GM19351 (cell line): ENCODE results near the gene SYNM.

Source experiments
- ATAC-seq: cut with Tn5 transposase; IDR thresholded peaks from one replicate; pipeline ENCODE4 v1.9.1; 2021; ENCODE audit warnings: mild to moderate bottlenecking, moderate library complexity; ENCODE audit not compliant: unreplicated experiment

The SYNM gene

DNA sequence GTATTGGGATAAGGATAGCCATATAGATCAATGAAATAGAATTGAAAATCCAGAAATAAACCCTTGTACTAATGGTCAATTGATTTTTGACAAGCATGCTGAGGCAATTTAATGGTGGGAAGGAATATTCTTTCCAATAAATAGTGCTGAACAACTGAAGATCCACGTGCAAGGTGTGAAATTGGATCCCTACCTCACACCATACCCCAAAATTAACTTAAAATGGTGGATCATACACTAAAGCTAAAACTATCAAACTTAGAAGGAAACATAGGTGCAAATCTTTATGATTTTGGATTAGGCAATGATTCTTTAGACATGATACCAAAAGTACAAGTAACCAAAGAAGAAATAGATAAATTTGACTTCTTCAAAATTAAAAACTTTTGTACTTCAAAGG is 22.1 kb upstream of the SYNM start:
- ATAC-seq, result no peak

DNA sequence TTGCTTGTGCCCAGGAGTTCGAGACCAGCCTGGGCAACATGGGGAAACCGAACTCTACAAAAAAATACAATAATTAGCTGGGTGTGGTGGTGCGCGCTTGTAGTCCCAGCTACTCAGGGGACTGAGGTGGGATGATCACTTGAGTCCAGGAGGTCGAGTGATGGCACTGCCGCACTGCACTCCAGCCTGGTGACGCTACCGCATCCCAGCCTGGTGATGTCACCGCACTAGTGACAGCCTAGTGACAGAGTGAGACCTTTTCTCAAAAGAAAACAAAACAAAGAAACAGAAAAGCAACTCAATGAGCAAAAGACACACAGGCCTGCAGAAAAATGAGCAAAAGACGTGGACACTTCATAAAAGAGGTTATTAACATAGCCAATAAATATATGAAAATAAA is 19.9 kb upstream of the SYNM start:
- no peak for ATAC-seq

DNA sequence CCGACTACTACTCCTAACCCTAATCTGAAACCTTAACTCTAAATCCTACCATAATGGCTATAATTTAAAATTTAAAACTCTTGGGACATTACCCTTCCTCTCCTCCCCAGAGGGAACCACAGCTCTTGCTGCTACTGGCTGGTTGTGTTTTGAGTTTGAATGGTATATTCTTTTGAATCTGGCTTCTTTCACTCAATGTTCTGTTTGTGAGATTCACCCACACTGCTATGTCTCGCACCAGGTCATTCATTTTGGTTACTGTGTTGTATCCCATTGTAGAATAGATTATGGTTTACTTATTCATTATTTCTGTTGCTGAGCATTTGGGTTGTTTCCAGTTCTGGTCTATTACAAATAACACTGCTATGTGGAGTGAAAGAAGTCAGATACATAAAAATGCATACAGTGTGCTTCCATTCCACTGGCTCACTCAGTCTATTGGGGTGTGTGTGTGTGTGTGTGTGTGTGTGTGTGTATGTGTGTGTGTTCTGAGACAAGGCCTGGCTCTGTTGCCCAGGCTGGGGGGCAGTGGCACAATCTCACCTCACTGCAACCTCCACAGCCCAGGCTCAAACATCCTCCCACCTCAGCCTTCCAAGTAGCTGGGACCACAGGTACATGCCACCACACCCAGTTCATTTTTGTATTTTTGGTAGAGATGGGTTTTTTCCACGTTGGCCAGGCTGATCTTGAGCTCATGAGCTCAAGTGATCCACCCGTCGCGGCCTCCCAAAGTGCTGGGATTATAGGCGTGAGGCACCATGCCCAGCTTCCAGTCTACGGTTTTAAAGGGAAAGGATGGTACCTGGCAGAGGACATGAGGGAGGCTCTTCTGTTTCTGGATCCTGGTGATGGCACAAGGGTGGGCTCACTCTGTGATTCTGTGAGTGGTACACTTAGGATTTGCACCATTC is 19.2 kb upstream of the SYNM start:
- ATAC-seq, result no peak

DNA sequence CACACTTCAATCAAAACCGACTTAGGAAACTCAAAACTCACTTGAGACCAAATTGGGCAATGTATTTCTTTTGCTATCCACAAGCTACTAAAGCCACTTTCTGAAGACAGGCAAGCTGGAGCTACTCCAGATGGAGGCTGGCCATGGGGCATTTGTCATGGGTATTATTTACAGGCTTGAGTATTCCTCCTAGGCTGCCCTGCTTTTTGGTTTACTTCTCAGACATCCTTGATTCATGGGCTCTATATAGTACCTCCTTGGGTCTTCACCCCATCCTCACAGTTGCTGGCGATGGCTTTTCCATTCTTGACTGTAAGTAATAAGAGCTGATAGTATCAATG is 18.6 kb upstream of the SYNM start:
- ATAC-seq, result no peak

DNA sequence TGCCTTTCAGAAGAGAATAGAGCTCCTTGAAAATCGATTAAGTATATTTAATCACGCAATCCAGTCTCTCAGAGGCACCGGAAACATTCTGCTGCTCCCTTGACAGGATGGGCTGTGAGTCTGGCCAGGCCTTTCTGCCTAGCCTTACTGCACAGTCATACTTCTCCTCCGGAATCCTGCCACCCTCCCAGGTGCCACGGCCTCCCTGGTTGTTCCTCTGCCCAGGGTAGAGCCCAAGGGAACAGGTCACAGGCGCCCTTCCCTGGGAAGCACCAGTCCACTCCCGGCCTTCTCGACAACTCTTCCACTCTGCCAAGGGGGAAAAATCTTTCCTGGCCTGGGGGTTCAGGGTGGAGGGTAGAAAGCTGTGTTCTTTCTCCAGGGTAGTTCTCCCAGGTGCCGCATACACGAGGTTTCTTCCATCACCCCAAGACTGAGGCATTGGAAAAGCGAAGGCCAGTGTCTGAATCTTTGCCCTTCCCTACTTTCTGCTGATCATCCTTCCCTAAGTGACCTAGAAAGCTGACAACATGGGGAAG is 17.4 kb upstream of the SYNM start:
- no peak for ATAC-seq

DNA sequence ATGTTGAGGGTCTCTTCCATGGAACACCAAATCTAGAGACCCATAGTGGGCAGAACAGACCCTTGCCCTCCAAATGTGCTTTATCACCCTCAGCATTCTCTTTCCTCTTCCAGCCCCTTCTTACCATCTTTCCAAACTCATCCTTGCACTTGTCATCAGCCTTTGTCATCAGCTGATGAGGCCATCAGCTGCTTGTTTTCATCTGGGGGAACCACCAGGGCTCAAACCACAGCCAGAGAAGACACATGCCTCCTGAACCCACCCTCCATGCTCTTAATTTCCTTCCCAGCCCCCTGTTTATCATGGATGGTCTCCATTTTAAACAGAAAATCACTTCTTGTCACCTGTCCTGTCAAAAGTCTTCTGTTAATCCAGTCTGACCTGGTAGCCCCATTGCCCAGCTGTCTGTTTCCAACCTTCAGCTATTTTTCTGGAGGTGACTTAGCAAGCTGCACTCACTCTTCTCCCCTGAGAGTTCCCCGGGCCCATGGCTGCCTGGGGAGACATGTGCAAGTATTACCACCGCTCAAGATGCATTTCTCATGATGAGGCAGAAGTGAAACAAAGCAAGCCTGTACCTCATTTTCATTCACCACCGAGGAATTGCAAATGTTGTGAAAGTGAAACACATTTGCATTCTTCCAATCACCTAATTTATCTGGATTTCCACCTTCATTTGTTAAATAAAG is 14.7 kb upstream of the SYNM start:
- peak; percentile 100 for ATAC-seq

DNA sequence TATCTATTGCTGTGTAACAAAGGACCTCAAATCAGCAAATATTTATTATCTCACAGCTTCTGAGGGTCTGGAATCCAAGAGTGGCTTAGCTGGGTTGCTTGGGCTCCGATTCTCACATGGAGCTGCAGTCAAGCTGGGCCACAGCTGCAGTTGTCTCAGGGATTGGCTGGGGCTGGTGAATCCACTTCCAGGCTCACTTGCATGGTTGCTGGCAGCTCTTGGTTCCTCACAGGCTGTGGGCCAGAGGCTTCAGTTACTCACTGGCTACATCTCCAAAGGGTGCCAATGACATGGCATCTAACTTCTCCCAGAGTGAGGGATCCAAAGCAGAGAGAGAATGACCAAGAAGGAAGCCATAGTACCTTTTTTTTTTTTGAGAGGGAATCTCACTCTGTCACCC is 13.9 kb upstream of the SYNM start:
- ATAC-seq, result no peak

DNA sequence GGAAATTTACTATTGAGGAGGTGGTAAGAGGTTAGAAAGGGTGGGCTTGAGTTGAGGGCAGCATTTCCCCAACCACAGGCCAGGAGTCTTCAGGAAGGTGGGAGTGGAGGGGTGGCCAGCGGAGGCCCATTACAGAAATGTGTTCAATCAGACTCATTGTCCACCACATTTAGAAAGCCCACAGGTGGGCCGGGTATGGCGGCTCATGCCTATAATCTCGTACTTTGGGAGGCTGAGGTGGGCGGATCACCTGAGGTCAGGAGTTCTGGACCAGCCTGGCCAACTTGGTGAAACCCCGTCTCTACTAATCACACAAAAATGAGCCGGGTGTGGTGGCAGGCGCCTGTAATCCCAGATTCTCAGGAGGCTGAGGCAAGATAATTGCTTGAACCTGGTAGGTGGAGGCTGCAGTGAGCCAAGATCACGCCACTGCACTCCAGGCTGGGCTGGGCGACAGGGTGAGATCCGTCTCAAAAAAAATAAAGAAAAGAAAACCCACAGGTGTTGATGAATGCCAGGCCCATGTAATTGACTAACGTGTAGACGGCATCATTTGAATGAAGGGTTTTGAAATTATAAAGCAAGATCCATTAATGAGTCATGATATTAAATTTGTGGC is 12.2 kb upstream of the SYNM start:
- no peak for ATAC-seq

DNA sequence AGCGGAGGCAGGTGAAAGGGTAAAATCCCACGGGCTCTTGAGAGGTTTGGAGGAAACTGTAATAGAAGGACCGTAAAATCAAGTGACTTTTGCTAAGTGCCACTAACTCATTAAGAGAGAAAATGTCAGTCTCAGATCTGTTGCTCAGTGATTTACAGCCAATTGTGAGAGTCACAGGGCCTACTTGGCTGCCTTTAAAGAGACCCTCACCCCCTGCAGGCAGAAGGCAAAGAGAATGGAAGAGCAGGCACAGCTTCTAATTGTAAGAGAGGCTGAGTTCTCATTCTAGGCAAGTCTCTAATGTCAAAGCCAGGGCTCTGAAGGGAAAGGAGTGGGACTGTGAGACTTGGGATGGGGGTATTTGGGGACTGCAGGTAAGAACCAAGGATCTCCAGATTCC is 9.3 kb upstream of the SYNM start:
- no peak for ATAC-seq

DNA sequence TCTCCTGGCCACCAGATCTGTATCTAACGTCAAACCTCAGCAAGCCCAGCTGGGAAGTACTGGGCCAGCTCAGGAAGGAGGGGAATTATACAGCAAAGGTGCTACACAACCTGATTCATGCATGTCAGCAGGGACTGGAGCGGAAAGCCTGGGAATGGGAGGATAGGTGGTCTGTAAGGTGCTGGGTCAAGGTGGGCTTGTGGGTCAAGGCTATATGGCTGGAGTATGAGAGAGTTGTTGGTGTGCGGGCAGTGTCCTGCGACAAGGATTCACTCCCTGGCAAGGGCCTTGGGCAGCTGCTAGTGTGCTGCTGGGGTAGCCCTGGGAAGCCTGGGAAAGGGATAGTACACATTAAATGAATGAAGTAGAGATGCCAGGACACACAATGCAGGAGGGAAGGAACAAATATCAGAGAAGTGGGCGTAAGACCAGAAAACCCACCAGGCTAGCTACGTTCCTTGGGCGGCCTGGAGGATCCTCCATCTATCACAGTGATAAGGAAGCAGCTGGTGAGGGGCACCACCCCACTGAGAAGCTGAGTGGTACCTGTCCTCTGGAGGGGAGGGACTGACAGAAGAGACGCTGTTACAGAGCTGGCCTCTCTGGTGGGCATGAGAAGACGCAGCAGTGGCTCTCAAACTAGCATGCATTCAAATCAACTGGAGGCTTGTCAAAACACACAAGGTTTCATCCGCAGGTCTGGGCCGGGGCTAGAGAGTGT is 8.5 kb upstream of the SYNM start:
- ATAC-seq, result no peak

DNA sequence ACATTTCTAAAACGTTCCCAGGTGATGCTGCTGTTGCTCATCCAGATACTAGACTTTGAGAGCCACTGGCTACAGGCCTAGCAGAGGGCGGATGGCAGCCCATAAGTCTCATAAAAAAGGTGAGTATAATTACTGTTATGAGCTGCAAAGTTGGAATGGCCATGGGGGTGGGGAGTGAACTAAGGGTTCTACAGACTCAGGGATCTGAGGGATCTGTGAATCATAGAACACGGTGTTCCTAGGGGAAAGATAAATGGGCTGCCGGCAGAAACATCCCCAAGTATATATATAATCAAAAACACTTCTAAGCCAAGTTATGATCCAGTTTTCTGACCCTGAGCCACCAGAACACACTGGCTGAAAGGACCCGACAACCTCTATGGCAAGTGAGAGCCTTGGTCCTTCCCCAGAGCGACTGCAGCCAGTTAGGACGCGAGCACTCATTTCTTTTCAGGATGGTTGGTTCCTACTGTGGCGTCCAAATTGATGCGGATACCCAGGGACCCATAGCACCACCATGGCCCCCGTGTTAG is 7.9 kb upstream of the SYNM start:
- no peak for ATAC-seq

DNA sequence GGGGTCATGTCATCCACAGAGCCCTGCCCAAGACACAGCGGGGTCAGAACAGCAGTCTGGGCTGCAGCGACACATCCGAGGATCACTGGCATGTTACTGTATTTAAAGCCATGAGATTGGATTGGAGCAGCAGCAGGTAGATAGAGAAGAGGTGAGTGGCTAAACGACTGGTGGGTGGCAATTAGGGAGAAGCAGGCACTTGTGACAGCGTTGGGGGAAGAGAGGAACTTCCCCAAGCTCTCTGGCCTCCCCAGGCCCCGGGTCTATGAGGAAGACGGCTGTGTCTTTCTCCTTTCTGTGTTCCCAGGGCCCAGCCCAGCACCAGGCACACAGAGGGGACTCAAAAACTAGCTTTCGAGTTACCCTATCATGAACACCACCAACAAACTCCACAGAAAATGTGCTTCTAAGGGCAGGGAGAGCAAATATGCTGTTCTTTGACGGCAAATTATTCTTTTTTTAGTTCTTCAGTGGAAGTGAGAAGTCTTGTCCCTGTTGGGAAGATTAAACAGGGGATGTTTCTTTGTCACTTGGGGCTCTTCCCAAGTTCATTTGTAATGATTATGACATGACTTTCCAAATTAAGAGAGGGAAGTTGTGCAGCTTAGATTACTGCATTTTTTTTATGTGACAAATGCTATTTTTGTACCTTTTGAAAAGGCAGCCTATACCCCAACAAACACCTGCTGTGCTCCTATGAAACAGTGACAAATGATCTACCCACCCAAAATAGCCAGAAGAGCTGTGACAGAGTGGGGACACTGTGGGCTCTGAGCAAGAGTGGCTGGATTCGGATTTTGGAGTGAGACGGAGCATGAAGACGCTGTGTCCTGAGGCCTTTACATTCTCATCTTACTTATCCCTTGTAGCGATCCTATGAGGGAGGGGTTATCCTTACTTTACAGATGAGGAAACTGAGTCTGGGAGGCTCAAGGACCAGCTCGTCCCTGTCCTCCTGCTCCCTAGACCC is 7.2 kb upstream of the SYNM start:
- no peak for ATAC-seq

DNA sequence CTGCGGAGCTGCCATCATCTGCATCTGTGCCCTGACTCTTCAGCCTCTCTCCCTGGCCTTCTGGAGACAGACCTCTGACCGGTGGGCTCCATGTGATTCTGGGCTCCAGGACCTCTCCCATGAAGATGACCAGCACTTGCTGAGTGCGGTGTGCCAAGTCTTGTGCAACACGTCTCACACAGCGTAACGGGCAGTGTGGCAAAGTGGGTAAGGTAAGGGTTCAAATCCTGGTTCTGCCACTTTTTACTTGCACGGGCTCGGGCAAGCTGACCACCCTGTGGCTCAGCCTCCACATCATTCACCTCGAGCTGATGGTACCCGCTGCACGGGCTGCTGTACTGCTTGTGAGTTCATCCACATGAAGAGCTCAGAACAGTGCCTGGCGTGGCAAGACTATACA is 6.5 kb upstream of the SYNM start:
- no peak for ATAC-seq

DNA sequence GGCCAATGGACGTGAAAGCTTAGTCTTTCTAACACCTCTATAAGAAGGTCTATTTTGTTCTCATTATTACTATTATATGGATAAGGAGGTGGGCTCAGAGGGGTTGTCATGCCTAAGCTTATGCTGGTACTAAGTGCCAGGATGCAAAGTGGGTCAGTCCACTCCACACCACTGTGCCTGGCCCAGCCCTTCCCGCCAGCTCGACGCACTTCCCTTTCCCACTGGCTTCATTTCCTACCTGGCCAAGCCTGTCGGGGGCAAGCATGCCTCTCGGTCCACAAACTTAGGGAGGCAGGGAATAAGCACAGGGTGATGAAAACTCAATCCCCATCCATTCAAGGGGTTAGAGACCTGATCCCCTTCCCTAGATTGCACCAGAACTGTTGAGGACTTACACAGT is 5.9 kb upstream of the SYNM start:
- ATAC-seq, result no peak

DNA sequence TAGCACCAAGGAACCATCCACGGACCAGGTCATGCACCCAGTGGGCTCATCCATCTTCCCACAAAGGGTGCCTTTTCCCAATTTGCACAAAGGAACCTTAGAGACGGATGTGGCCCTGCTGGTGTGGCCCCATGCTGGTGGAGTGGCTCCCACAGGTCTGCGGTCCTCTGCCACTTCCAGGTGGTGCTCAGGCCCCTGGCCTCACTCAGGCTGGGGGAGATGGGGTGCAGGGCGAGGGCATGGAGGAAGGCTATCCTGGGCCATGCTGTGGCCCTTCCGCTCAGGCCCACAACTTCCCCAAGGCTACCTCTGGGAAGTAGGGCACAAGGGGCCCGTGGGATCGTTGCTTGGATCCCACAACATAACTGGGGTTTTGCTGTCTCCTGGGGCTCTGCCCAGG is 5.2 kb upstream of the SYNM start:
- ATAC-seq, result no peak

DNA sequence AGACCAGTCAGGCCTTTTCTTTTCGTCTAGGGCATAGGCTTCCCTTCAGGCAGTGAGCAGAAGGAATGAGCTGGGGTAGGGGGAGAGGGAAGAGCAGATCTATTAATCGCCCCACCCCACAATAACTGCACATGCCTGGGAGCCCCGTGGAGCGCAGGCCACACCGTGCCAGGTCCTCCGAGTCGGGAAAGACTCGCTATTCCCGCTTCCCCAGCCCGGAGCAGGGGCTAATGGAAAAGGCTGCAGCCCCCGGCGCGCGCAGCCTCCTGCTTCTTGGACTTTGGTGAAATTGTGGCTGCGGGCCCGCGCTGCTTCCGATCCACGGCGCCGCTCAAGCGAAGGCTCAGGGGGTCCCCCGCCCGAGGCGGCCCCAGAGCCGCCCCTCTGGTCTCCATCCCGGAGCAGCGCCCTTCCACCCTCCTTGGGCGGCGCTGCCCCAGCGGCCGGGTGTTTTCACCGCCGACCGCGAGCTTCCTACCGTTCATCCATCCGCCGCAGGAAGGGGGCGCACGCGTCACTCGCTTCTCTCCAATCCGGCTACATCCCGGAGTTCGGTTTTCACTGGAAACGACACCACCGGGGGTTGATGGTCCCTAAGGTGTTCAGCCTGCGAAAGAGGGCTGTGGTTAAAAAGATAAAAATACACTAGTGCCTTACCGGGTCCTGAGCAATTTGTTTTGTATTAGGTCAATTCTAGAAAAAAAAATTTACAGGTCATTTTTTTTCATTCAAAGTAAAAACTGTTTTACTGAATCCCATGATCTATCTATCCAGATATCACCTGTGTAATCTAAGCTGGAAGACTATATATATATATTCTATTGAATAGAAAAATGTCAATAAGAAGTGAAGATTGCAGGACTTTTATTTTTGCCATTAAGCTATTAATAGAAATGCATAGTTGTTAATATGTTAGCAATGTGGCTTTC is 4.4 kb upstream of the SYNM start:
- ATAC-seq, result peak; percentile 33

DNA sequence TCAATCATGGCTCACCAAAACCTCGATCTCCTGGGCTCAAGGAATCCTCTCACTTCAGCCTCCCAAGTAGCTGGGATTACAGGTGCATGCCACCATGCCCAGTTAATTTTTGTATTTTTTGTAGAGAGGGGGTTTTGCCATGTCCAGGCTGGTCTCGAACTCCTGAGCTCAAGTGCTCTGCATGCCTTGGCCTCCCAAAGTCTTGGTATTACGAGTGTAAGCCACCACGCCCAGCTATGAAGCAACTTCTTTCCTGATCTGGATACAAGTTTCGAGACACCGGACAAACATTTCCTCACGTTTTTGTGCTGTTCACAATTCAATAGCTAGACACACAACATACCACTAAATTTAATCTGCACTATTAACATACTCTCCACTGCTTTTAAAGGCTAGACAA is 3.4 kb upstream of the SYNM start:
- ATAC-seq, result no peak

DNA sequence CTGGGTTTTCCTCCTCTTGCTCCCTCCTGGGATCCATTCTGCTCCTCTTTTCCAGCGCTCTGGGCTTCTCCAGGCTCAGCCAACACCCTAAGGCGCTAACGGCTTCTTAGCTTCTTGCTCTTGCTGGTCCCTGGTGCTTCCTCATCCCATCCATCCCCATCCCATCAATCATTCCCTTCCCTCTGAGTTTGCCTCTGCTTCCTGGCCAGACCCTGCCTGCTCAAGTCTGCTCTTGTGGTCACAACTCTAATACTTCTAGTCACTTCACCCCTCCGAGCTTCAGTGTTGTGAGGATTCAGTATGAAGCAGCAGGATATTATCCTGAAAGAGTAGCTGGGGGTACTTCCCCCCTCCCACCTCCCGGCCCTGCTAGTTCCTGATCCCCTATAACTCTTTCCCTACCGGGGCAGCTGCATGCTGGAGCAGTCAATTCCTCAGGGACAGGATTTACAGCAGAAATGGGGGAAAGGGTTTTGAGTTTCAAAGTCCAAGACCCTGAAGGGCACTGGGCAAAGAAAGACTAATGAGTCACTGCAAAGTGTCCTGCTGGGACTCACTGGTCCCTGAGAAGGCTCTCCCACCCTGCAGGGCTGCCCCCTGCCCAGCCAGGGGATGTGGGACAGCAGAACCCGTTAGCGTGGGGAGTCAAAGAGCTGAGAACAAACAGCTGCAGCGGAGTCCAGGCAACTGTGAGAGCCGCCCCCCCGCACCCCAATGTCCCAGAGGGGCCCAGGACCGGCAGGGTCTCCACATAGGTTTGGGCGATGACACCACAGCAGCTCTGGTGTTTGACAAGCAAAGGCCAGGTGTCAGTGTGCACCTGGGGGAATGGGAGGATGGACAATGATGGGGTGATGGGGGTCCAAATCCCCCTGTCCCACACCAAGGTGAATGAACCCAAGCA is 2.3 kb upstream of the SYNM start:
- ATAC-seq, result no peak
